ENCODE measurements around the gene NEGR1.

DNA sequence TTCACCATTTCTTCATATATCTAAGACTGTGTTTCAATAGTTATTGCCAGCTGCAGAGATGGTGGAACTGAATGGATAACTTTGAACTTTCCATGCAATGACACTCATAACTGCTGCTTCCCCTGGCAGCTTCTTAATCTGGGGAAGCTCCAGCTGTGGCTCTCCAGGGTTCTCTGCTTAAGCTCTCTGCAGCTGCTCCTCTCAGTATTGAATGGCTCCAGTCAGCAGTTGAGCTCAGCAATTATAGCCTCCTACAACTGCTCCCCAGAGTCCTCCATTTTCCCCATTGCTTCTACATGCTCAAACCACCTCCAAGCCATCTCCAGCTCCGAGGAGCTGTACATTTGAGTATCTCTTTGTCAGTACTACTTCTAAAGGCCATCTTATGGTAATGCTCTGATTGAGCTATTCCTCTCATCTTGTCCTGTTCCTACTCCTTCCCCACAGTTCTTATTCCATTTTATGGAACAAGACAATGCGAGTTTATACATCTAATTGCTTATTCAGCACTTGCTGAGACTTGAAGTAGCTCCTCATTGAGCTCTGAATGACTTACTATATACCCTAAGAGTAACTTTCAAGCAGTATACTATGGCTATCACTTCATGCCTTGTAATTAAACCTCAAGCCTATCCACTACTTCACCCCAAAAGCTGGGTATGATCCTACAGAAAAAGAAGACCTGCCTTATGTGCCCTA, 362.4 kb downstream of the NEGR1 start:
- TF ChIP-seq, protein P1, sequence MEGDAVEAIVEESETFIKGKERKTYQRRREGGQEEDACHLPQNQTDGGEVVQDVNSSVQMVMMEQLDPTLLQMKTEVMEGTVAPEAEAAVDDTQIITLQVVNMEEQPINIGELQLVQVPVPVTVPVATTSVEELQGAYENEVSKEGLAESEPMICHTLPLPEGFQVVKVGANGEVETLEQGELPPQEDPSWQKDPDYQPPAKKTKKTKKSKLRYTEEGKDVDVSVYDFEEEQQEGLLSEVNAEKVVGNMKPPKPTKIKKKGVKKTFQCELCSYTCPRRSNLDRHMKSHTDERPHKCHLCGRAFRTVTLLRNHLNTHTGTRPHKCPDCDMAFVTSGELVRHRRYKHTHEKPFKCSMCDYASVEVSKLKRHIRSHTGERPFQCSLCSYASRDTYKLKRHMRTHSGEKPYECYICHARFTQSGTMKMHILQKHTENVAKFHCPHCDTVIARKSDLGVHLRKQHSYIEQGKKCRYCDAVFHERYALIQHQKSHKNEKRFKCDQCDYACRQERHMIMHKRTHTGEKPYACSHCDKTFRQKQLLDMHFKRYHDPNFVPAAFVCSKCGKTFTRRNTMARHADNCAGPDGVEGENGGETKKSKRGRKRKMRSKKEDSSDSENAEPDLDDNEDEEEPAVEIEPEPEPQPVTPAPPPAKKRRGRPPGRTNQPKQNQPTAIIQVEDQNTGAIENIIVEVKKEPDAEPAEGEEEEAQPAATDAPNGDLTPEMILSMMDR (IDR thresholded peaks at IDR 0.05): no peak
- TF ChIP-seq POLR2A (IDR thresholded peaks at IDR 0.05): no peak

Data from gastroesophageal sphincter (tissue), 3 donors.